Endothelial cell of umbilical vein (primary cell): ENCODE data around the gene TBC1D30.

Experiments
- CTCF ChIP-seq, 2 donors: IDR thresholded peaks; 1 replicate in 1 of 2; 2 replicates in 1 of 2; pipeline ENCODE4 v1.5.1; 2011; ENCODE audit warnings: low read length in 2 of 2, mild to moderate bottlenecking in 2 of 2, moderate library complexity in 2 of 2, control low read depth in 1 of 2, inconsistent platforms in 1 of 2, low read depth in 1 of 2; ENCODE audit not compliant: insufficient read depth in 1 of 2; ENCODE audit errors: extremely low read depth in 1 of 2
- EZH2 ChIP-seq: IDR thresholded peaks from 2 replicates; pipeline ENCODE4 v1.6.1; 2012; ENCODE audit warnings: borderline replicate concordance, low read depth, mild to moderate bottlenecking, moderate library complexity, low read length, inconsistent platforms; ENCODE audit not compliant: severe bottlenecking
- GATA2 ChIP-seq: IDR thresholded peaks from 2 replicates; pipeline ENCODE4 v1.7.0; 2011; ENCODE audit warnings: low read depth, mild to moderate bottlenecking, moderate library complexity, mixed read lengths, low read length; ENCODE audit not compliant: insufficient read length, insufficient read depth
- JUN ChIP-seq: IDR thresholded peaks from 2 replicates; pipeline ENCODE4 v1.6.1; 2011; ENCODE audit warnings: borderline replicate concordance, low read depth; ENCODE audit not compliant: insufficient read length, insufficient read depth
- MYC ChIP-seq: IDR thresholded peaks from one replicate; pipeline ENCODE4 v1.6.1; 2011; ENCODE audit warnings: mild to moderate bottlenecking, low read depth, low read length
- POLR2A ChIP-seq: IDR thresholded peaks from 2 replicates; pipeline ENCODE4 v1.6.1; 2012; ENCODE audit warnings: low read depth, mild to moderate bottlenecking, control low read depth, low read length
- POLR2AphosphoS5 ChIP-seq: IDR thresholded peaks from 2 replicates; pipeline ENCODE4 v1.6.1; 2012; ENCODE audit warnings: low read depth, mild to moderate bottlenecking, control low read depth, low read length, moderate library complexity; ENCODE audit not compliant: insufficient read depth
- TF ChIP-seq, protein P1 (sequence below): IDR thresholded peaks from 2 replicates; pipeline ENCODE4 v1.6.1; 2011; ENCODE audit not compliant: insufficient read depth, insufficient read length

DNA sequence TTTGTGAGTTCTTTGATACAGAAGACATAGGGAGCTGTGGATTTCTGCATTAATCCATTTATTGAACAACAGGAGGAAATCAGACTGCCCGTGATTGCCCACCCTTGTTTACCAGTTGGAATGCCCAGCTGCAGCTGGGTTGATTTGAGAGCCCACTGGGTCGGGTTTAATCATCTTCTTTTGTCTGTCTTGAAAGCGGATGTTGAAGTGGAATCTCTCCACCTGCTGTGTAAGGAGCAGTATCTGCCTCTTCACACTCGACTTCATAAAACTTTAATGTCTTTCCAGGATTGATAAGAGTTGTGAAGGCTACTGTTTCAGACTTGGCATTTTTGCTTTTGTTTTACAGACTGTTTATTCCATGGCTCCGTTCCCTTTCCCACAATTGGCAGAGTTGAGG, 39.9 kb downstream of the TBC1D30 start:
- no peak for TF ChIP-seq JUN
- TF ChIP-seq POLR2A = no peak
- TF ChIP-seq CTCF (IDR thresholded peaks at IDR 0.05; ENCODE audit: extremely low read depth in 1 of 2, insufficient read depth in 1 of 2, low read depth in 1 of 2, low read length in 2 of 2) = no peak
- TF ChIP-seq POLR2AphosphoS5 = no peak
- TF ChIP-seq EZH2 = no peak
- TF ChIP-seq, protein P1, sequence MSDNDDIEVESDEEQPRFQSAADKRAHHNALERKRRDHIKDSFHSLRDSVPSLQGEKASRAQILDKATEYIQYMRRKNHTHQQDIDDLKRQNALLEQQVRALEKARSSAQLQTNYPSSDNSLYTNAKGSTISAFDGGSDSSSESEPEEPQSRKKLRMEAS = no peak
- TF ChIP-seq GATA2 = no peak
- no peak for TF ChIP-seq MYC
